HTERT RPE-1 (cell line): Measurements from ENCODE around the gene PDCD5.

Experiments used
- in situ Hi-C: fragments of 300-500 bp; cut with MboI; formaldehyde crosslinking; loops from 4 replicates; pipeline ENCODE4 v1.14.3; 2020; ENCODE audit warnings: low sequenced_read_pairs

The PDCD5 gene

DNA sequence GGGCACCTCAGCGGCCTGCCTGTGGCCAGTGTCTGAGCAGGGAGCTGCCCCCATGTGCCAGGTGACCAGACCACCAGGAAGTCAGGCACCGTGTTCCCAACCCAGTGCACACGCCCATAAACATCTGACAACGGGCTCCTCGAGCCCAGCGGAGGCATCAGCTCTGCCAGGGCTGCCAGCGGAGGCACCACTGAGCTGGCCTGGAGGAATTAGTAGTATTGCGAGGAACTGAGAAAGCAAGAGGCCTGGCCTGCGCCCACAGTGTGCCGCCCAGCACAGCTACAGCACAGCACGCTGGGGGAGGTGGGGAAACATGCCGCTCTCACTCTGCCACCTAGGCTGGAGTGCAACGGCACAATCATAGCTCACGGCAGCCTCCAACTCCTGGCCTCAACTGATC, 49.3 kb downstream of the PDCD5 start:
- in situ Hi-C loops = no loop called here

DNA sequence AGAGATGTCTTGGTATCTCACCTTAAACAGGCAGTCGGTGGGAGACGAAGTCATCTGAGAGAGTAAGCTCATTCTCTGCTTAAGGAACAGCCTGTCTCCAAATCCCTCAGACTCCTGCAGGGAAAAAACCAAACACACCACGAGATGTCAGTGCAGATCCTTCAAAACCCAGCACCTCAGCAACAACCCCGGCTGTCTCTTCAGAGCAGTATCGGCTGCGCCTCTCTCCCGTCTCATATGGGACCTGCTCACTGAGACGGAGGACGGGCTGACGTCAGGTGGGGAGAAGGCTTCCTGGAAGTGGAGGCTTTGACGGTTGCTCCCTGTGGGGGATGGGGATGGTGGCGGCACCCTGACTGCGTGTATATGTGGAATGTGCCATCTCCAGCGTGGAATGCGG, 50.4 kb downstream of the PDCD5 start:
- in situ Hi-C loops = no loop called here
